Mesenchymal stem cell (in vitro differentiated cells and primary cell): ENCODE data around the gene SRMS.
"Not testable (repeated sequence)": the region's sequence is repeated elsewhere in the genome, so short reads cannot be mapped to it uniquely, and the experiment has no call there.

Experiments used
- DNase-seq: peaks from one replicate; pipeline ENCODE4 v3.0.0-alpha.2; 2013
- H2AFZ ChIP-seq: one replicate; pipeline ENCODE4 v1.6.1; 2013; ENCODE audit warnings: low read depth, mild to moderate bottlenecking, control low read depth, inconsistent platforms, low read length, moderate library complexity
- H2AK5ac ChIP-seq: 2 replicates; pipeline ENCODE4 v1.6.1; 2013; ENCODE audit warnings: low read length, moderate library complexity, mild to moderate bottlenecking, inconsistent platforms; ENCODE audit not compliant: severe bottlenecking
- H2BK120ac ChIP-seq: one replicate; pipeline ENCODE4 v1.6.1; 2013; ENCODE audit warnings: low read depth, mild to moderate bottlenecking, inconsistent platforms, low read length, moderate library complexity
- H2BK12ac ChIP-seq, 2 experiments: one replicate each; pipeline ENCODE4 v1.6.1; 2013; ENCODE audit warnings: inconsistent platforms in 2 of 2, low read length in 2 of 2, mild to moderate bottlenecking in 2 of 2, moderate library complexity in 2 of 2, control low read depth in 1 of 2
- H2BK15ac ChIP-seq: one replicate; pipeline ENCODE4 v1.6.1; 2013; ENCODE audit warnings: mild to moderate bottlenecking, low read depth, inconsistent platforms; ENCODE audit not compliant: poor library complexity, severe bottlenecking
- H2BK5ac ChIP-seq: 2 replicates; pipeline ENCODE4 v1.6.1; 2013; ENCODE audit warnings: low read depth, mild to moderate bottlenecking, low read length, control low read depth, inconsistent platforms; ENCODE audit not compliant: poor library complexity, severe bottlenecking
- H3K14ac ChIP-seq, 2 experiments: one replicate each; pipeline ENCODE4 v1.6.1; 2013; ENCODE audit warnings: inconsistent platforms in 2 of 2, low read length in 2 of 2, control low read depth in 1 of 2, mild to moderate bottlenecking in 1 of 2, moderate library complexity in 1 of 2
- H3K18ac ChIP-seq, 2 experiments: one replicate each; pipeline ENCODE4 v1.6.1; 2013; ENCODE audit warnings: inconsistent platforms in 2 of 2, low read length in 2 of 2, control low read depth in 1 of 2, low read depth in 1 of 2, mild to moderate bottlenecking in 1 of 2
- H3K23ac ChIP-seq, 2 experiments: one replicate each; pipeline ENCODE4 v1.6.1; 2013; ENCODE audit warnings: inconsistent platforms in 2 of 2, low read length in 2 of 2, mild to moderate bottlenecking in 2 of 2, moderate library complexity in 2 of 2, control low read depth in 1 of 2
- H3K27ac ChIP-seq: 2 replicates; pipeline ENCODE4 v1.5.1; 2013; ENCODE audit warnings: mild to moderate bottlenecking, moderate library complexity, low read length, control low read depth, inconsistent platforms; ENCODE audit not compliant: poor library complexity, severe bottlenecking
- H3K27me3 ChIP-seq, 2 experiments: 2 replicates each; pipeline versions ENCODE4 v1.6.1 to v1.7.0; 2013; ENCODE audit warnings: low read length in 2 of 2, mild to moderate bottlenecking in 2 of 2, moderate library complexity in 2 of 2, control low read depth in 1 of 2, inconsistent platforms in 1 of 2; ENCODE audit not compliant: control insufficient read depth in 1 of 2, insufficient read depth in 1 of 2
- H3K36me3 ChIP-seq, 2 experiments: 2 replicates each; pipeline versions ENCODE4 v1.6.1 to v1.7.0; 2013; ENCODE audit warnings: low read length in 2 of 2, control low read depth in 1 of 2, inconsistent platforms in 1 of 2, low read depth in 1 of 2, mild to moderate bottlenecking in 1 of 2; ENCODE audit not compliant: insufficient read depth in 2 of 2, control insufficient read depth in 1 of 2
- H3K4ac ChIP-seq, 2 experiments: one replicate each; pipeline ENCODE4 v1.6.1; 2013; ENCODE audit warnings: inconsistent platforms in 2 of 2, low read length in 2 of 2, mild to moderate bottlenecking in 2 of 2, moderate library complexity in 2 of 2, control low read depth in 1 of 2, low read depth in 1 of 2
- H3K4me1 ChIP-seq: 2 replicates; pipeline ENCODE4 v1.6.1; 2013; ENCODE audit warnings: low read depth, low read length, control low read depth; ENCODE audit not compliant: control insufficient read depth, insufficient read depth
- H3K4me2 ChIP-seq: 2 replicates; pipeline ENCODE4 v1.6.1; 2013; ENCODE audit warnings: low read length, mild to moderate bottlenecking, inconsistent platforms; ENCODE audit not compliant: poor library complexity, severe bottlenecking
- H3K4me3 ChIP-seq, 2 experiments: 2 replicates each; pipeline versions ENCODE4 v1.5.1 to v1.7.0; 2013; ENCODE audit warnings: low read length in 2 of 2, mild to moderate bottlenecking in 2 of 2, control low read depth in 1 of 2, low read depth in 1 of 2; ENCODE audit not compliant: insufficient read depth in 1 of 2
- H3K79me1 ChIP-seq: replicated peaks from 2 replicates; pipeline ENCODE4 v1.6.1; 2013; ENCODE audit warnings: mild to moderate bottlenecking, control low read depth, low read length, inconsistent platforms; ENCODE audit not compliant: poor library complexity, severe bottlenecking
- H3K9ac ChIP-seq: 2 replicates; pipeline ENCODE4 v1.7.0; 2013; ENCODE audit warnings: mild to moderate bottlenecking, low read length, moderate library complexity
- H3K9me3 ChIP-seq: 2 replicates; pipeline ENCODE4 v1.7.0; 2013; ENCODE audit warnings: mild to moderate bottlenecking, low read length; ENCODE audit not compliant: control insufficient read depth
- H4K8ac ChIP-seq: one replicate; pipeline ENCODE4 v1.6.1; 2013; ENCODE audit warnings: inconsistent platforms, mild to moderate bottlenecking, low read length, moderate library complexity
- H4K91ac ChIP-seq: one replicate; pipeline ENCODE4 v1.6.1; 2013; ENCODE audit warnings: mild to moderate bottlenecking, low read length, inconsistent platforms
- WGBS: methylation state at CpG from one replicate; pipeline ENCODE4 v1.1.7; 2013; ENCODE audit warnings: mixed read lengths; 5-methylcytosine and 5-hydroxymethylcytosine counted together

Gene SRMS

DNA sequence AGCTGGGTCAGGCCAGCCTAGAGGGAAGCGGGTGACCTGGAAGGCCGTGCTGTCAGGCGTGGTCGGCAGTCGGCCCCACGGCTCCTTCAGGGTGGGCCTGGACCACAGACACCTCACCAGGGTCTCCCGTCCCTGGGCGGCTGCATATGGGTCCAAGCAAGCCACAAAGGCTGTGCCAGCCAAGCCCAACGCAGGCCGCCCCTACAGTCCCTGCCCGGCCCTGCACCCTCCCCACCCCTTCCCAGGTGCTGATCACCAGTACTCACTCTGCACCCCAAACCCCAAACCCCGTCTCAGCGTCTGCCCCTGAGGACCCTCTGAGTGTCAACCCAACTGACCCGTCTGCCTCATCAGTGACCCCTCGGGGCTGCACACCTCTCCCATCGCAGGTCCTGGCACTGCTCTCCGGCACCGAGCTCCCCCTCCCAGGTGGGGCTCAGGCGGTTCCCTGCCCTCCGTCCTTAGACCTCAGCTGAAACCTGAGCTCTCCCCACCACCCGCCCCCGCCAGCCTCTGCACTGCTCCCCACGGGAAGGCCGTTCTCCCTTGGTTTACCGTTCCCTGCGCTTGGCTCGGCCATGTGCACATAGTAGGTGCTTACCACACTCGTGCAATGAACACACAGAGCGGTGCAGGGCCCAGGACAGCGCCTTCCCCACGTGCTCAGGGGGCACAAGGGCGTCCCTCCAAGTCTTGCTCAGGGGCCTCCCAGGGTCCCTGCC, 28.4 kb downstream of the SRMS start:
- H3K27me3 ChIP-seq: peaks cover 0 to 31% of the 10 kb centered on the region in 2 experiments

GRCh38 chr20:63518351-63518861, 29.1 kb downstream of the SRMS start:
- Histone ChIP-seq H2BK120ac (no peak overlapping the region), H2BK5ac (no peak overlapping the region), H3K9ac (no peak overlapping the region), H3K18ac (no peak overlapping the region), H3K27ac (no peak overlapping the region), H4K8ac (no peak overlapping the region), H3K4me2 (no peak overlapping the region), H3K14ac (no peak overlapping the region), H2AK5ac (no peak overlapping the region), H2AFZ (no peak overlapping the region), H3K79me1 (peaks cover 20% of the 10 kb centered on the region), H2BK15ac (no peak overlapping the region), H3K4me3 (no peak overlapping the region), H4K91ac (no peak overlapping the region), H3K27me3 (peaks cover 2 to 35% of the 10 kb centered on the region in 2 experiments), H2BK12ac (no peak overlapping the region), H3K36me3 (peaks cover 14 to 23% of the 10 kb centered on the region in 2 experiments), H3K4ac (no peak overlapping the region), H3K9me3 (no peaks in the 10 kb centered on the region), H3K4me1 (peaks cover 30% of the 10 kb centered on the region), H3K23ac (no peak overlapping the region)
- 77% methylated on average over 19 of the region's 20 CpGs for WGBS
- DNase-seq: no peak

More for the DNA sequence above, 28.4 kb downstream of the SRMS start:
- H2BK5ac ChIP-seq: no peak overlapping the region
- H3K4me1 ChIP-seq: peaks cover 30% of the 10 kb centered on the region
- peaks cover 23% of the 10 kb centered on the region for H3K79me1 ChIP-seq
- H3K36me3 ChIP-seq: peaks cover 19 to 29% of the 10 kb centered on the region in 2 experiments
- H2BK15ac ChIP-seq: no peak overlapping the region
- H3K14ac ChIP-seq: peak overlapping the region in 1 of 2 experiments; percentile 82
- peak overlapping the region in 1 of 2 experiments; percentile 48 for H2BK12ac ChIP-seq
- H4K91ac ChIP-seq: no peak overlapping the region
- no peak overlapping the region for H3K23ac ChIP-seq
- H2AK5ac ChIP-seq: no peak overlapping the region
- no peaks in the 10 kb centered on the region for H3K9me3 ChIP-seq
- peak overlapping the region; percentile 79 for H3K4me2 ChIP-seq
- no peak for DNase-seq
- no peak overlapping the region for H2BK120ac ChIP-seq
- WGBS: 80% methylated on average over 27 of the region's 32 CpGs
- peak overlapping the region in 1 of 2 experiments; percentile 74 for H3K18ac ChIP-seq
- H4K8ac ChIP-seq: no peak overlapping the region
- peak overlapping the region in 1 of 2 experiments; percentile 53 for H3K4ac ChIP-seq
- H3K4me3 ChIP-seq: peak overlapping the region; percentile 90 to 94
- H3K9ac ChIP-seq: peak overlapping the region; percentile 91
- peak overlapping the region; percentile 61 for H2AFZ ChIP-seq
- no peak overlapping the region for H3K27ac ChIP-seq

DNA sequence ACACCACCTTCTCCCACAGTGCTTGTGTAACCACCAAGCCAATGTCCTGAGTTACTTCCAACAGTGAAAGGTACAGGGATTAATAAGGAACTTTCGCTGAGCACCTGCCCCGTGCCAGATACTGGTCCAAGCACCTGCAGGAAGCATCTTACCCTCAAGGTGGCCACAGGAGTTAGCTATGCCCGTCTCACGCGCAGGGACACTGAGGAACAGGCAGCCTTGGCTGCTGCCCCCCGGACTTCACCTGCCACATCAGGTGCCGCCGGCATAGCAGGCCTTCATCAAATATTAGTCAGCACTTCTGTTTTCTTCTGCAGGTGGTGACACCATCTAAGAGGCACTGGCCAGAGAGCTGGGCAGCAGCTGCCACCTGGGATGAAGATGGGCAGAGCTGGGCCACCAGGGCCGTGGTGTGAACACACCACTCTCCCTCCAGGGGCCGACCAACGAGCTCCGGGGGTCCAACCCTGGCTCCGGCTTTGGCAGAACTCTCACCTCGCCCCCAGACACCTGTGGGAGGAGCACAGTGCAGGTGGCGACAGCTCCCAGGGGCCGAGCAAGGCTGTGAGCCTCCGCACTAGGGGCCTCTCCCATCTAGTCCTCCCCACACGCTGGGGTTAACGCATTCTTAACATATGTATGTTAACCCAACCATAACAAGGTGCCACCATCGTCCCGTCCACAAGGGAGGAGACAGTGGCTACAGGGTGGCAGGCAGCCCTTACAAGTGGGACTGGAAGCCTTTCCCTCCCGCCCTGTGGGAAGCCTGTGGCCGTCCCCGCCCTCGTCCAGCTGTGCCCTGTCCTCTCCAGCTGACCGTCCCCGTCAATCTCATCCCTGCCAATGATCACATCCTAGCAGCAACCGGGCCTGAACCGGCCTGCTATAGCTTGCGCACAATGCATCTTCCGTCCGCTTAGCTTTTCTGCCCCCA, 29.9 kb downstream of the SRMS start:
- no peaks in the 10 kb centered on the region for H3K9me3 ChIP-seq
- H3K14ac ChIP-seq: no peak overlapping the region
- H2BK15ac ChIP-seq: no peak overlapping the region
- no peak overlapping the region for H4K91ac ChIP-seq
- H3K4me3 ChIP-seq: no peak overlapping the region
- H2BK12ac ChIP-seq: no peak overlapping the region
- peaks cover 7 to 16% of the 10 kb centered on the region in 2 experiments for H3K36me3 ChIP-seq
- no peak overlapping the region for H3K4ac ChIP-seq
- 90% methylated on average over 32 of the region's 32 CpGs for WGBS
- no peak overlapping the region for H4K8ac ChIP-seq
- H3K27ac ChIP-seq: no peak overlapping the region
- no peak for DNase-seq
- H3K18ac ChIP-seq: no peak overlapping the region
- H2AFZ ChIP-seq: no peak overlapping the region
- H3K23ac ChIP-seq: no peak overlapping the region
- peaks cover 13% of the 10 kb centered on the region for H3K79me1 ChIP-seq
- peaks cover 25% of the 10 kb centered on the region for H3K4me1 ChIP-seq
- H2AK5ac ChIP-seq: no peak overlapping the region
- H3K4me2 ChIP-seq: no peak overlapping the region
- H3K27me3 ChIP-seq: peaks cover 7 to 42% of the 10 kb centered on the region in 2 experiments
- H2BK120ac ChIP-seq: no peak overlapping the region
- no peak overlapping the region for H3K9ac ChIP-seq
- no peak overlapping the region for H2BK5ac ChIP-seq

- H3K4ac ChIP-seq, H4K91ac ChIP-seq, H2AK5ac ChIP-seq, H3K18ac ChIP-seq, H2BK120ac ChIP-seq, H3K9ac ChIP-seq, H3K4me2 ChIP-seq, H3K14ac ChIP-seq, H2BK5ac ChIP-seq, DNase-seq, H4K8ac ChIP-seq, H3K4me1 ChIP-seq, H3K27ac ChIP-seq, H2BK12ac ChIP-seq, H3K23ac ChIP-seq, H3K79me1 ChIP-seq, H2AFZ ChIP-seq, H3K36me3 ChIP-seq, H2BK15ac ChIP-seq, H3K9me3 ChIP-seq, H3K4me3 ChIP-seq: not testable (repeated sequence)
- 87% methylated on average over 10 of the region's 10 CpGs for WGBS
- H3K27me3 ChIP-seq: peaks cover 9 to 61% of the 10 kb centered on the region in 2 experiments
Measured at GRCh38 chr20:63514520-63514919, 33.0 kb downstream of the SRMS start.
